ENCODE data around the gene AAR2.

AAR2 gene

GRCh38 chr20:36235892-36236785 lies at the start of gene AAR2:
Gene AAR2 (plus strand): TSS chr20:36236478. CDS start chr20:36239869, 3,391 bp downstream.
- DNase-seq = peak; percentile 66

GRCh38 chr20:36193977-36194712 lies 42.1 kb upstream of the AAR2 start:
- no peak for DNase-seq

GRCh38 chr20:36196676-36197075 lies 39.6 kb upstream of the AAR2 start:
- no peak for DNase-seq

GRCh38 chr20:36197271-36197670 lies 39.0 kb upstream of the AAR2 start:
- DNase-seq = no peak

GRCh38 chr20:36199345-36200257 lies 36.7 kb upstream of the AAR2 start:
- DNase-seq = peak; percentile 56

- DNase-seq = no peak
Measured at GRCh38 chr20:36200451-36200850, 35.8 kb upstream of the AAR2 start.

- no peak for DNase-seq
Measured at GRCh38 chr20:36201198-36201597, 35.1 kb upstream of the AAR2 start.

- DNase-seq = peak; percentile 63
Measured at GRCh38 chr20:36202891-36203338, 33.4 kb upstream of the AAR2 start.

- no peak for DNase-seq
Measured at GRCh38 chr20:36203861-36204260, 32.4 kb upstream of the AAR2 start.

- DNase-seq = no peak
Measured at GRCh38 chr20:36205026-36205425, 31.3 kb upstream of the AAR2 start.

GRCh38 chr20:36206068-36206467 lies 30.2 kb upstream of the AAR2 start:
- no peak for DNase-seq

GRCh38 chr20:36206641-36207040 lies 29.6 kb upstream of the AAR2 start:
- no peak for DNase-seq

- DNase-seq = no peak
Measured at GRCh38 chr20:36207602-36208001, 28.7 kb upstream of the AAR2 start.

- DNase-seq = no peak
Measured at GRCh38 chr20:36208257-36208656, 28.0 kb upstream of the AAR2 start.

- no peak for DNase-seq
Measured at GRCh38 chr20:36210436-36211021, 25.7 kb upstream of the AAR2 start.

GRCh38 chr20:36213362-36213761 lies 22.9 kb upstream of the AAR2 start:
- DNase-seq = no peak

- DNase-seq = no peak
Measured at GRCh38 chr20:36214684-36215256, 21.5 kb upstream of the AAR2 start.

GRCh38 chr20:36215778-36216177 lies 20.5 kb upstream of the AAR2 start:
- DNase-seq = no peak

GRCh38 chr20:36216314-36217025 lies 19.8 kb upstream of the AAR2 start:
- no peak for DNase-seq

GRCh38 chr20:36217226-36217625 lies 19.1 kb upstream of the AAR2 start:
- no peak for DNase-seq

GRCh38 chr20:36218380-36219064 lies 17.8 kb upstream of the AAR2 start:
- DNase-seq = no peak

Data from activated CD4-positive, alpha-beta T cell treated with anti-CD3 and anti-CD28 coated beads for 1 hour (primary cell).